Natural killer cell (primary cell): ENCODE data around the gene NEK11. TPM values are rescaled to one million over a fixed set of nuclear protein-coding genes. Genes with fewer than 3 reads are reported as not detected.

Experiments used
- ATAC-seq, 3 donors: fragments of 150-1000 bp in 2 of 3; fragments of 200-7000 bp in 1 of 3; cut with Tn5 transposase; 1 replicate in 1 of 3; 2 replicates in 2 of 3; pipeline ENCODE4 v1.10.0; 2021; ENCODE audit warnings: mild to moderate bottlenecking in 2 of 3, moderate library complexity in 2 of 3
- DNase-seq, 2 donors: peaks; one replicate each; pipeline versions ENCODE4 v3.0.0 to v3.0.0-alpha.2; 2013 to 2021; ENCODE audit warnings: mixed read lengths in 1 of 2
- H3K27ac ChIP-seq: one replicate; pipeline ENCODE4 v1.5.1; 2013; ENCODE audit warnings: mild to moderate bottlenecking, low read length
- H3K27me3 ChIP-seq: one replicate; pipeline ENCODE4 v1.6.1; 2013; ENCODE audit warnings: low read length; ENCODE audit not compliant: control insufficient read depth, insufficient read depth
- H3K36me3 ChIP-seq: one replicate; pipeline ENCODE4 v1.6.1; 2013; ENCODE audit warnings: low read length; ENCODE audit not compliant: control insufficient read depth, insufficient read depth
- H3K4me1 ChIP-seq: one replicate; pipeline ENCODE4 v1.6.1; 2013; ENCODE audit warnings: low read length; ENCODE audit not compliant: control insufficient read depth, insufficient read depth
- H3K4me3 ChIP-seq: one replicate; pipeline ENCODE4 v1.5.1; 2013; ENCODE audit warnings: low read length
- H3K9me3 ChIP-seq: one replicate; pipeline ENCODE4 v1.6.1; 2013; ENCODE audit warnings: low read length; ENCODE audit not compliant: control insufficient read depth, insufficient read depth
- H3K27ac Mint-ChIP-seq, 2 donors: one replicate each; pipeline ENCODE4 v1.8.0; 2022; ENCODE audit warnings: mild to moderate bottlenecking in 2 of 2, mixed read lengths in 2 of 2, moderate library complexity in 1 of 2
- H3K27me3 Mint-ChIP-seq, 2 donors: one replicate each; pipeline ENCODE4 v1.8.0; 2022; ENCODE audit warnings: low read depth in 2 of 2, mixed read lengths in 2 of 2
- H3K36me3 Mint-ChIP-seq: one replicate; pipeline ENCODE4 v1.8.0; 2022; ENCODE audit warnings: mixed read lengths
- H3K4me1 Mint-ChIP-seq, 2 donors: one replicate each; pipeline ENCODE4 v1.8.0; 2022; ENCODE audit warnings: mixed read lengths in 2 of 2
- H3K4me3 Mint-ChIP-seq: one replicate; pipeline ENCODE4 v1.8.0; 2022; ENCODE audit warnings: mild to moderate bottlenecking, moderate library complexity, mixed read lengths
- H3K9me3 Mint-ChIP-seq, 2 donors: one replicate each; pipeline ENCODE4 v1.8.0; 2022; ENCODE audit warnings: mixed read lengths in 2 of 2
- CTCF ChIP-seq: fragments of 200-600 bp; IDR thresholded peaks from one replicate; pipeline ENCODE4 v1.8.0; 2022; ENCODE audit warnings: antibody characterized with exemption
- WGBS: methylation state at CpG from one replicate; pipeline ENCODE4 v1.1.7; 2013; ENCODE audit warnings: missing lambda C conversion rate; ENCODE audit not compliant: insufficient coverage; 5-methylcytosine and 5-hydroxymethylcytosine counted together
- intact Hi-C: fragments of 100-400 bp; cut with micrococcal nuclease; formaldehyde crosslinking; loops from one replicate; pipeline ENCODE4 v1.14.2; 2022
- total RNA-seq, 4 donors: library from RNA; stranded (reverse); fragments of 120-200 nt in 1 of 4; gene quantifications; one replicate each; pipeline versions ENCODE4 v1.2.3 to v1.2.4, GENCODE V29; 2013 to 2022

The NEK11 gene
- 1 to 10 TPM; 2.6 to 3.6 (median 3.5) TPM for total RNA-seq
- total RNA-seq (2013), result 3.2 TPM

- no peaks in the 10 kb centered on the region for H3K36me3 Mint-ChIP-seq
- no peaks in the 10 kb centered on the region for H3K9me3 Mint-ChIP-seq
- peak; percentile 96 to 99 (median 96) for ATAC-seq
- DNase-seq, result peak; percentile 89 to 95
- no peaks in the 10 kb centered on the region for H3K27me3 Mint-ChIP-seq
- Histone ChIP-seq H3K4me3 (peak within 1 kb of the TSS; percentile 97), H3K4me1 (peaks cover 20% of the 10 kb centered on the region), H3K27ac (peak within 1 kb of the TSS; percentile 98), H3K27me3 (no peaks in the 10 kb centered on the region), H3K36me3 (peaks cover 9% of the 10 kb centered on the region), H3K9me3 (no peaks in the 10 kb centered on the region)
- peaks cover 44 to 51% of the 10 kb centered on the region in 2 donors for H3K4me1 Mint-ChIP-seq
- intact Hi-C loops, result loop anchor here (1.0 to 10.0 kb wide), 5 partner anchors 134 to 1698 kb away; partner anchors contain the start of genes ATP2C1, DNAJC13, MRPL3 and NPHP3
- peak within 1 kb of the TSS; percentile 97 to 98 for H3K27ac Mint-ChIP-seq
- peak within 1 kb of the TSS; percentile 97 for H3K4me3 Mint-ChIP-seq
- no peak for TF ChIP-seq CTCF
- WGBS, result under 1% methylated on average over 56 of the region's 56 CpGs
Measured at GRCh38 chr3:131026321-131027151, at the start of gene NEK11, which contains the start of gene ASTE1. NEK11 (plus strand) TSS chr3:131026877; CDS start chr3:131029709, 2,832 bp downstream. ASTE1 (minus strand) TSS chr3:131026825; CDS start chr3:131025306, 1,519 bp downstream.

GRCh38 chr3:130979117-130979516 lies 47.6 kb upstream of the NEK11 start:
- no peak overlapping the region for H3K4me3 Mint-ChIP-seq
- DNase-seq, result no peak
- H3K27ac ChIP-seq, result no peak overlapping the region
- H3K4me3 ChIP-seq, result no peak overlapping the region
- no peak overlapping the region for H3K27ac Mint-ChIP-seq
- ATAC-seq, result no peak
- H3K9me3 ChIP-seq, result no peaks in the 10 kb centered on the region
- 100% methylated on average over 2 of the region's 2 CpGs for WGBS
- H3K4me1 Mint-ChIP-seq, result no peaks in the 10 kb centered on the region
- intact Hi-C loops, result no loop called here
- H3K27me3 Mint-ChIP-seq, result no peaks in the 10 kb centered on the region
- H3K36me3 ChIP-seq, result peaks cover 28% of the 10 kb centered on the region
- H3K27me3 ChIP-seq, result no peaks in the 10 kb centered on the region
- H3K4me1 ChIP-seq, result no peaks in the 10 kb centered on the region
- no peaks in the 10 kb centered on the region for H3K9me3 Mint-ChIP-seq
- TF ChIP-seq CTCF, result no peak
- peaks cover 8% of the 10 kb centered on the region for H3K36me3 Mint-ChIP-seq

- ATAC-seq (no peak), DNase-seq (no peak)
- Mint-ChIP-seq H3K9me3 (no peaks in the 10 kb centered on the region), H3K4me1 (no peaks in the 10 kb centered on the region), H3K4me3 (no peak overlapping the region), H3K27ac (no peak overlapping the region), H3K27me3 (no peaks in the 10 kb centered on the region), H3K36me3 (no peaks in the 10 kb centered on the region)
- Histone ChIP-seq H3K4me3 (no peak overlapping the region), H3K4me1 (no peaks in the 10 kb centered on the region), H3K9me3 (no peaks in the 10 kb centered on the region), H3K27ac (no peak overlapping the region), H3K36me3 (peaks cover 9% of the 10 kb centered on the region), H3K27me3 (no peaks in the 10 kb centered on the region)
- 86% methylated on average over 1 of the region's 2 CpGs for WGBS
- intact Hi-C loops, result no loop called here
- no peak for TF ChIP-seq CTCF
Measured at GRCh38 chr3:130981469-130981868, 45.2 kb upstream of the NEK11 start.
